ENCODE measurements around the gene HP.

DNA sequence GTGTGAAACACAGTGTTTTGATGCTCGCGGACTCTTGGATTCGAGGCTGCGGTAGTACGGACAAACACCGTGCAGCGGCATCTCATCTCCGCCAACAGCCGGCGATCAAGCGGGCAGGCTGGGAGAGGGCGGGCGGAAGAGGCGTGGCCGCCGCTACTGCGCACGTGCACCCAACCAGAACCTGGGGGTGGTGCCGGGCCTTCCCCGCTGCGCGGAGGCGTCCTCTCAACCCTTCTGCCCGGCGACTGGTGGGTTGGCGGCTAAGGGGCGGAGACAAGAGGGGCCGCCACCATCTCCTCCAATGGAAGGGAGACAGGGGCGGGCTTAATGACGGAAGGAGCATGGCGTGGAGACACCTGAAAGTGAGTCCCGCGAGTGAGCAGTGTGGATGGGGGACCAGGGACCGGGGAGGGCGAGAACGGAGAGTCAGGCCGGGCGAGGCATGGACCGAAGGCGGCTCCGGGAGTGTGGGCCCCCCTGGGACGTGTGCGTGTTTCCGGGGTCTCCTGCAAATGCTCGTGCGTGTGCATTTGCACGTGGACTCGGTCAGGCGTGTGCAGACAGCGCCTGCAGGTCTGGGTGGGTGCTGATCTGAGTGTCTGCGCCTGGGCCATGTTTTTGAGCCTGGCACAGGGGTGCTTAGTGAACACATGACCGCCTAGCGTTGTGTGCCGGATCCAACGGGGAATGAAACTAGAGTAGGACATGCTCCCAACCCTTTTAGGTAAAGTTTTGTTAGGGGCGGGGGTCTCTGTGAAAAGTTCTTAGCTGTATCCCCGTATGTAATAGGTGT lies 45.7 kb upstream of the HP start, which contains the start of gene DHODH:
- peak; percentile 97 for TF ChIP-seq POLR2AphosphoS5 (IDR thresholded peaks at IDR 0.05; ENCODE audit: low read depth)
- TF ChIP-seq, protein P1, sequence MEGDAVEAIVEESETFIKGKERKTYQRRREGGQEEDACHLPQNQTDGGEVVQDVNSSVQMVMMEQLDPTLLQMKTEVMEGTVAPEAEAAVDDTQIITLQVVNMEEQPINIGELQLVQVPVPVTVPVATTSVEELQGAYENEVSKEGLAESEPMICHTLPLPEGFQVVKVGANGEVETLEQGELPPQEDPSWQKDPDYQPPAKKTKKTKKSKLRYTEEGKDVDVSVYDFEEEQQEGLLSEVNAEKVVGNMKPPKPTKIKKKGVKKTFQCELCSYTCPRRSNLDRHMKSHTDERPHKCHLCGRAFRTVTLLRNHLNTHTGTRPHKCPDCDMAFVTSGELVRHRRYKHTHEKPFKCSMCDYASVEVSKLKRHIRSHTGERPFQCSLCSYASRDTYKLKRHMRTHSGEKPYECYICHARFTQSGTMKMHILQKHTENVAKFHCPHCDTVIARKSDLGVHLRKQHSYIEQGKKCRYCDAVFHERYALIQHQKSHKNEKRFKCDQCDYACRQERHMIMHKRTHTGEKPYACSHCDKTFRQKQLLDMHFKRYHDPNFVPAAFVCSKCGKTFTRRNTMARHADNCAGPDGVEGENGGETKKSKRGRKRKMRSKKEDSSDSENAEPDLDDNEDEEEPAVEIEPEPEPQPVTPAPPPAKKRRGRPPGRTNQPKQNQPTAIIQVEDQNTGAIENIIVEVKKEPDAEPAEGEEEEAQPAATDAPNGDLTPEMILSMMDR (IDR thresholded peaks at IDR 0.05; ENCODE audit: insufficient read depth, low read length): no peak
- TF ChIP-seq GABPA (IDR thresholded peaks at IDR 0.05; ENCODE audit: low read depth): no peak; the same call in none of the 2 replicates

Data from HL-60 (cell line).